IMR-90 (cell line): Measurements from ENCODE around the gene MMP23B. TPM values are rescaled to one million over a fixed set of nuclear protein-coding genes. Genes with fewer than 3 reads are reported as not detected.

ENCODE experiments used
- ATAC-seq: fragments of 200-7000 bp; cut with Tn5 transposase; 2 replicates; pipeline ENCODE4 v1.9.1; 2020; ENCODE audit warnings: low read depth, mild to moderate bottlenecking, moderate library complexity
- BruUV-seq: library from RNA; stranded (reverse); fragments of 400-500 nt; replicated peaks from 2 replicates; lab custom pipeline; 2021; lab: Mats Ljungman, UMichigan
- CTCF ChIA-PET: fragments of 300-600 bp; formaldehyde crosslinking; extraction: SDS; loops from one replicate; lab custom pipeline; 2021; ENCODE audit warnings: antibody characterized with exemption; lab: Yijun Ruan, JAX
- POLR2A ChIA-PET: fragments of 300-600 bp; sonication (Branson Sonifier 250); formaldehyde crosslinking; loops from one replicate; lab custom pipeline; 2022; ENCODE audit warnings: antibody characterized with exemption; ENCODE audit not compliant: unreplicated experiment; lab: Charles Lee
- DNase-seq: peaks from one replicate; pipeline ENCODE4 v3.0.0; 2013
- H2AFZ ChIP-seq: replicated peaks from 2 replicates; pipeline ENCODE3; 2013; ENCODE audit warnings: low read length, mild to moderate bottlenecking; ENCODE audit not compliant: poor library complexity
- H2AK5ac ChIP-seq: 2 replicates; pipeline ENCODE4 v1.6.1; 2013; ENCODE audit warnings: low read depth, low read length, inconsistent platforms
- H2AK9ac ChIP-seq: replicated peaks from 2 replicates; pipeline ENCODE3; 2013; ENCODE audit warnings: mild to moderate bottlenecking, low read depth, low read length, moderate library complexity; ENCODE audit not compliant: poor library complexity
- H2BK120ac ChIP-seq: 2 replicates; pipeline ENCODE4 v1.6.1; 2013; ENCODE audit warnings: low read depth, low read length, inconsistent platforms
- H2BK15ac ChIP-seq: 3 replicates; pipeline ENCODE4 v1.6.1; 2013; ENCODE audit warnings: low read depth, low read length, inconsistent platforms
- H2BK20ac ChIP-seq: 2 replicates; pipeline ENCODE4 v1.6.1; 2013; ENCODE audit warnings: low read depth, mild to moderate bottlenecking, inconsistent platforms, low read length, moderate library complexity
- H2BK5ac ChIP-seq: 2 replicates; pipeline ENCODE4 v1.6.1; 2013; ENCODE audit warnings: mild to moderate bottlenecking, low read depth, low read length, inconsistent platforms; ENCODE audit not compliant: poor library complexity, severe bottlenecking
- H3K14ac ChIP-seq: replicated peaks from 2 replicates; pipeline ENCODE4 v1.6.1; 2013; ENCODE audit warnings: low read depth, low read length, inconsistent platforms
- H3K18ac ChIP-seq: 2 replicates; pipeline ENCODE4 v1.6.1; 2013; ENCODE audit warnings: low read depth, low read length, control low read depth
- H3K23ac ChIP-seq: 2 replicates; pipeline ENCODE4 v1.6.1; 2013; ENCODE audit warnings: low read depth, low read length, inconsistent platforms
- H3K27ac ChIP-seq: 2 replicates; pipeline ENCODE4 v1.5.1; 2013; ENCODE audit warnings: mild to moderate bottlenecking, control low read depth, low read length; ENCODE audit not compliant: insufficient read depth
- H3K27me3 ChIP-seq: 2 replicates; pipeline ENCODE4 v1.6.1; 2013; ENCODE audit warnings: low read length; ENCODE audit not compliant: control insufficient read depth, insufficient read depth
- H3K36me3 ChIP-seq: 2 replicates; pipeline ENCODE4 v1.6.1; 2013; ENCODE audit warnings: low read length, mixed read lengths; ENCODE audit not compliant: control insufficient read depth, insufficient read depth
- H3K4ac ChIP-seq: 2 replicates; pipeline ENCODE4 v1.6.1; 2013; ENCODE audit warnings: low read depth, low read length, inconsistent platforms
- H3K4me1 ChIP-seq: 2 replicates; pipeline ENCODE4 v1.6.1; 2013; ENCODE audit warnings: low read length, mixed read lengths; ENCODE audit not compliant: control insufficient read depth, insufficient read depth
- H3K4me2 ChIP-seq: 2 replicates; pipeline ENCODE4 v1.6.1; 2013; ENCODE audit warnings: low read depth, mild to moderate bottlenecking, control low read depth, low read length, moderate library complexity
- H3K4me3 ChIP-seq: 2 replicates; pipeline ENCODE4 v1.5.1; 2013; ENCODE audit warnings: low read depth, mild to moderate bottlenecking, control low read depth, low read length, moderate library complexity; ENCODE audit not compliant: insufficient read depth
- H3K56ac ChIP-seq: 2 replicates; pipeline ENCODE4 v1.6.1; 2013; ENCODE audit warnings: low read length, inconsistent platforms; ENCODE audit not compliant: insufficient read depth; ENCODE audit errors: extremely low read depth
- H3K79me1 ChIP-seq, 2 experiments: 2 replicates each; pipeline ENCODE4 v1.6.1; 2013; ENCODE audit warnings: low read length in 2 of 2, inconsistent platforms in 1 of 2, low read depth in 1 of 2
- H3K9ac ChIP-seq: 2 replicates; pipeline ENCODE4 v1.6.1; 2013; ENCODE audit warnings: low read depth, low read length, control low read depth
- H3K9me1 ChIP-seq: 2 replicates; pipeline ENCODE4 v1.6.1; 2013; ENCODE audit warnings: low read length, inconsistent platforms; ENCODE audit not compliant: insufficient read depth
- H3K9me3 ChIP-seq: 2 replicates; pipeline ENCODE4 v1.6.1; 2013; ENCODE audit warnings: low read length; ENCODE audit not compliant: control insufficient read depth, insufficient read depth
- H4K20me1 ChIP-seq: 2 replicates; pipeline ENCODE4 v1.6.1; 2013; ENCODE audit warnings: low read length, inconsistent platforms; ENCODE audit not compliant: insufficient read depth
- H4K5ac ChIP-seq: 2 replicates; pipeline ENCODE4 v1.6.1; 2013; ENCODE audit warnings: mild to moderate bottlenecking, low read depth, low read length, control low read depth
- H4K8ac ChIP-seq, 2 experiments: 2 replicates each; pipeline ENCODE4 v1.6.1; 2013; ENCODE audit warnings: low read depth in 2 of 2, low read length in 2 of 2, control low read depth in 1 of 2, inconsistent platforms in 1 of 2
- H4K91ac ChIP-seq: 2 replicates; pipeline ENCODE4 v1.6.1; 2013; ENCODE audit warnings: low read depth, low read length, inconsistent platforms; ENCODE audit not compliant: insufficient read depth
- BHLHE40 ChIP-seq: fragments of 150-350 bp; IDR thresholded peaks from 2 replicates; pipeline ENCODE4 v1.6.1; 2016; ENCODE audit warnings: mild to moderate bottlenecking, low read depth, low read length
- CEBPB ChIP-seq: IDR thresholded peaks from 2 replicates; pipeline ENCODE4 v1.6.1; 2012; ENCODE audit warnings: low read depth, low read length, improper control_type of control experiment
- CHD1 ChIP-seq: IDR thresholded peaks from 2 replicates; pipeline ENCODE4 v1.6.1; 2012; ENCODE audit warnings: low read depth, low read length, improper control_type of control experiment
- CTCF ChIP-seq: conservative IDR thresholded peaks from 2 replicates; pipeline ENCODE4 v1.5.1; 2012; ENCODE audit warnings: mild to moderate bottlenecking, low read depth, low read length, improper control_type of control experiment
- ELK1 ChIP-seq: fragments of 150-350 bp; IDR thresholded peaks from 2 replicates; pipeline ENCODE4 v1.6.1; 2016; ENCODE audit warnings: low read depth, mild to moderate bottlenecking, low read length, moderate library complexity, borderline replicate concordance
- FOS ChIP-seq: fragments of 150-350 bp; IDR thresholded peaks from 2 replicates; pipeline ENCODE4 v1.6.1; 2016; ENCODE audit warnings: low read depth, low read length
- MAFK ChIP-seq: IDR thresholded peaks from 2 replicates; pipeline ENCODE4 v1.6.1; 2012; ENCODE audit warnings: low read depth, low read length, improper control_type of control experiment
- MAZ ChIP-seq: IDR thresholded peaks from 2 replicates; pipeline ENCODE4 v1.6.1; 2012; ENCODE audit warnings: low read depth, mild to moderate bottlenecking, low read length, improper control_type of control experiment, moderate library complexity, borderline replicate concordance
- MXI1 ChIP-seq: IDR thresholded peaks from 2 replicates; pipeline ENCODE4 v1.6.1; 2012; ENCODE audit warnings: low read depth, mild to moderate bottlenecking, low read length, moderate library complexity, borderline replicate concordance
- NFE2L2 ChIP-seq: fragments of 150-350 bp; IDR thresholded peaks from 2 replicates; pipeline ENCODE4 v1.6.1; 2016; ENCODE audit warnings: low read depth, mild to moderate bottlenecking, low read length
- POLR2A ChIP-seq: IDR thresholded peaks from 2 replicates; pipeline ENCODE4 v1.6.1; 2012; ENCODE audit warnings: mild to moderate bottlenecking, low read depth, low read length
- RAD21 ChIP-seq: IDR thresholded peaks from 2 replicates; pipeline ENCODE4 v1.6.1; 2012; ENCODE audit warnings: low read length, improper control_type of control experiment
- RCOR1 ChIP-seq: IDR thresholded peaks from 2 replicates; pipeline ENCODE4 v1.6.1; 2012; ENCODE audit warnings: mild to moderate bottlenecking, low read length, improper control_type of control experiment; ENCODE audit not compliant: insufficient replicate concordance
- SMC3 ChIP-seq: fragments of 150-350 bp; IDR thresholded peaks from 2 replicates; pipeline ENCODE4 v1.6.1; 2016; ENCODE audit warnings: low read depth, mild to moderate bottlenecking, antibody characterized with exemption, low read length, moderate library complexity
- USF2 ChIP-seq: fragments of 150-350 bp; IDR thresholded peaks from 2 replicates; pipeline ENCODE4 v1.6.1; 2017; ENCODE audit warnings: mild to moderate bottlenecking, antibody characterized with exemption, low read length, low read depth
- WGBS, 2 experiments: methylation state at CpG; one replicate each; pipeline versions ENCODE4 v1.1.5 to v1.1.7; 2013; ENCODE audit warnings: missing lambda C conversion rate in 2 of 2; ENCODE audit not compliant: insufficient read length in 1 of 2; ENCODE audit errors: extremely low coverage in 2 of 2; 5-methylcytosine and 5-hydroxymethylcytosine counted together
- dilution Hi-C: fragments of 300-500 bp; cut with HindIII; formaldehyde crosslinking; loops from one replicate; pipeline ENCODE4 v1.14.3; 2018; ENCODE audit warnings: low sequenced_read_pairs; ENCODE audit not compliant: unreplicated experiment
- in situ Hi-C: fragments of 300-500 bp; cut with MboI; formaldehyde crosslinking; loops from 3 replicates; pipeline ENCODE4 v1.14.3; 2019; ENCODE audit warnings: low sequenced_read_pairs, inconsistent platforms, mixed read lengths
- intact Hi-C: fragments of 100-400 bp; cut with micrococcal nuclease; formaldehyde crosslinking; loops from 2 replicates; pipeline ENCODE4 v1.10.0; 2022
- polyA plus RNA-seq, 3 experiments: library from polyadenylated mRNA; depleted of rRNA; stranded (reverse); fragments of >200 nt; gene quantifications; 2 replicates each; pipeline ENCODE4 v1.2.3, GENCODE V29; 2012; ENCODE audit warnings: low replicate concordance in 1 of 3
- total RNA-seq: library from RNA; depleted of rRNA; stranded (reverse); fragments of >200 nt; gene quantifications from 2 replicates; pipeline ENCODE4 v1.2.3, GENCODE V29; 2012

The MMP23B gene
- total and polyA plus RNA-seq, 2 of the 4 experiments (the other 2 are of a cell fraction) = 1.1 to 5.4 TPM

GRCh38 chr1:1630965-1631781, 800 bp upstream of the MMP23B start:
- Histone ChIP-seq H4K20me1 (no peaks in the 10 kb centered on the region), H2BK20ac (no peak overlapping the region), H2BK5ac (no peak overlapping the region), H3K18ac (no peak overlapping the region), H2AK9ac (peak overlapping the region; percentile 88), H3K79me1 (no peaks in the 10 kb centered on the region), H3K4me1 (no peaks in the 10 kb centered on the region; the same call in 1 of the 2 replicates), H3K14ac (no peak overlapping the region), H3K4me2 (no peak overlapping the region; the same call in 1 of the 2 replicates), H2BK15ac (no peak overlapping the region), H3K9me3 (no peaks in the 10 kb centered on the region), H3K4me3 (no peak overlapping the region), H2AFZ (no peak overlapping the region), H3K9me1 (no peaks in the 10 kb centered on the region), H3K23ac (no peak overlapping the region), H3K4ac (no peak overlapping the region), H4K5ac (no peak overlapping the region), H2AK5ac (no peak overlapping the region; the same call in 1 of the 2 replicates), H3K27me3 (no peaks in the 10 kb centered on the region), H3K56ac (no peak overlapping the region), H4K91ac (no peak overlapping the region), H3K36me3 (peaks cover 21% of the 10 kb centered on the region), H2BK120ac (no peak overlapping the region), H3K27ac (no peak overlapping the region), H4K8ac (peak overlapping the region in 1 of 2 experiments; percentile 16; a peak in 1 of 4 replicates), H3K9ac (no peak overlapping the region)
- no TSS peak for BruUV-seq
- POLR2A ChIA-PET = no interaction called here
- in situ Hi-C loops = no loop called here
- ATAC-seq (peak; percentile 4), DNase-seq (no peak)
- dilution Hi-C loops = no loop called here
- intact Hi-C loops = no loop called here
- CTCF ChIA-PET = no interaction called here
- 34% methylated on average over 29 of the region's 79 CpGs; no CpG with 5 or more reads in 1 of the 2 experiments for WGBS, 2 experiments
- TF ChIP-seq ELK1 = no peak
- TF ChIP-seq MAZ = no peak
- TF ChIP-seq MXI1 = no peak
- no peak for TF ChIP-seq MAFK
- TF ChIP-seq CEBPB = no peak
- no peak for TF ChIP-seq RAD21
- no peak for TF ChIP-seq RCOR1
- TF ChIP-seq NFE2L2 = no peak
- no peak for TF ChIP-seq SMC3
- no peak for TF ChIP-seq USF2
- TF ChIP-seq CHD1 = no peak
- no peak for TF ChIP-seq POLR2A
- TF ChIP-seq CTCF = no peak
- no peak for TF ChIP-seq BHLHE40
- no peak for TF ChIP-seq FOS
